Measurements from ENCODE around the gene TMEM178A.

The TMEM178A gene

GRCh38 chr2:39676342-39676741 is 10.6 kb downstream of the TMEM178A start:
- H3K27me3 ChIP-seq: peaks cover 14% of the 10 kb centered on the region
- H3K4me1 ChIP-seq: no peaks in the 10 kb centered on the region
- no peaks in the 10 kb centered on the region for H3K36me3 ChIP-seq
- no peak for TF ChIP-seq CTCF (IDR thresholded peaks at IDR 0.05; ENCODE audit: low read depth, low read length)
- no peak overlapping the region for H3K4me3 ChIP-seq (ENCODE audit: low read depth, low read length)
- H3K9me3 ChIP-seq: no peaks in the 10 kb centered on the region
- no peak for DNase-seq

GRCh38 chr2:39678170-39678569 is 12.5 kb downstream of the TMEM178A start:
- no peaks in the 10 kb centered on the region for H3K36me3 ChIP-seq
- TF ChIP-seq CTCF (IDR thresholded peaks at IDR 0.05; ENCODE audit: low read depth, low read length): no peak
- H3K27me3 ChIP-seq: no peaks in the 10 kb centered on the region
- H3K9me3 ChIP-seq: no peaks in the 10 kb centered on the region
- no peak overlapping the region for H3K4me3 ChIP-seq (ENCODE audit: low read depth, low read length)
- no peak for DNase-seq
- no peaks in the 10 kb centered on the region; the same call in 1 of the 2 replicates for H3K4me1 ChIP-seq

- no peak for DNase-seq
- TF ChIP-seq CTCF (IDR thresholded peaks at IDR 0.05; ENCODE audit: low read depth, low read length): no peak
- H3K4me1 ChIP-seq: peaks cover 4% of the 10 kb centered on the region; the same call in 1 of the 2 replicates
Measured at GRCh38 chr2:39679805-39680204, 14.1 kb downstream of the TMEM178A start.

GRCh38 chr2:39682066-39682692 is 16.5 kb downstream of the TMEM178A start:
- H3K36me3 ChIP-seq: no peaks in the 10 kb centered on the region
- no peak for TF ChIP-seq CTCF (IDR thresholded peaks at IDR 0.05; ENCODE audit: low read depth, low read length)

More at GRCh38 chr2:39679805-39680204, 14.1 kb downstream of the TMEM178A start:
- H3K27me3 ChIP-seq: no peaks in the 10 kb centered on the region
- H3K4me3 ChIP-seq (ENCODE audit: low read depth, low read length): no peak overlapping the region
- no peaks in the 10 kb centered on the region for H3K36me3 ChIP-seq
- H3K9me3 ChIP-seq: no peaks in the 10 kb centered on the region

GRCh38 chr2:39683022-39683699 is 17.4 kb downstream of the TMEM178A start:
- Histone ChIP-seq H3K27me3 (no peaks in the 10 kb centered on the region), H3K36me3 (no peaks in the 10 kb centered on the region), H3K4me1 (peaks cover 4% of the 10 kb centered on the region; the same call in 1 of the 2 replicates), H3K4me3 (ENCODE audit: low read depth, low read length) (no peak overlapping the region), H3K9me3 (no peaks in the 10 kb centered on the region)
- TF ChIP-seq CTCF (IDR thresholded peaks at IDR 0.05; ENCODE audit: low read depth, low read length): no peak
- DNase-seq: no peak

More at GRCh38 chr2:39682066-39682692, 16.5 kb downstream of the TMEM178A start:
- Histone ChIP-seq H3K4me3 (ENCODE audit: low read depth, low read length) (no peak overlapping the region), H3K9me3 (no peaks in the 10 kb centered on the region), H3K27me3 (no peaks in the 10 kb centered on the region), H3K4me1 (peaks cover 4% of the 10 kb centered on the region; the same call in 1 of the 2 replicates)
- DNase-seq: no peak

GRCh38 chr2:39684464-39684863 is 18.7 kb downstream of the TMEM178A start:
- no peak for DNase-seq
- Histone ChIP-seq H3K27me3 (no peaks in the 10 kb centered on the region), H3K4me3 (ENCODE audit: low read depth, low read length) (no peak overlapping the region), H3K36me3 (no peaks in the 10 kb centered on the region), H3K9me3 (no peaks in the 10 kb centered on the region), H3K4me1 (peaks cover 4% of the 10 kb centered on the region; the same call in 1 of the 2 replicates)
- no peak for TF ChIP-seq CTCF (IDR thresholded peaks at IDR 0.05; ENCODE audit: low read depth, low read length)
